Measurements from ENCODE around the gene COBLL1. TPM values are rescaled to one million over a fixed set of nuclear protein-coding genes. Genes with fewer than 3 reads are reported as not detected.
A peak's percentile ranks its signal among the peaks of the same experiment; 100 is the strongest.

The COBLL1 gene
- total RNA-seq, 1 experiment from 2014 or later = 4.4 TPM

- TF ChIP-seq CTCF (IDR thresholded peaks at IDR 0.05) (no peak), TCF7L2 (IDR thresholded peaks at IDR 0.05; ENCODE audit: low read depth, low read length) (0 out of 2 replicates have a peak, but pooled peaks have one; percentile 33)
- no peaks in the 10 kb centered on the region for H3K27me3 ChIP-seq (ENCODE audit: control insufficient read depth, insufficient read depth, low read length)
- H3K4me1 ChIP-seq (ENCODE audit: control insufficient read depth, insufficient read depth, low read length) = no peaks in the 10 kb centered on the region
- H3K9me3 ChIP-seq (ENCODE audit: control insufficient read depth, insufficient read depth, low read depth, low read length) = no peaks in the 10 kb centered on the region
- H3K4me3 ChIP-seq (ENCODE audit: low read depth in 2 of 2, low read length in 2 of 2) = no peak overlapping the region
- BruUV-seq (replicated peaks) = no TSS peak
- ATAC-seq (no peak), DNase-seq (ENCODE audit: low read depth, low spot score) (no peak)
- POLR2A ChIA-PET = no interaction called here
- in situ Hi-C loops (cut with HindIII; ENCODE audit: low pct_unique_long_range_greater_than_20kb, low sequenced_read_pairs) (no loop called here), intact Hi-C loops (cut with micrococcal nuclease; ENCODE audit: unreplicated experiment) (no loop called here)
- H3K36me3 ChIP-seq (ENCODE audit: control insufficient read depth, insufficient read depth, low read length) = no peaks in the 10 kb centered on the region
- no peak overlapping the region for H3K27ac ChIP-seq (ENCODE audit: low read length)
- CTCF ChIA-PET = no interaction called here
Measured at GRCh38 chr2:164879901-164880535, 38.4 kb upstream of the COBLL1 start.

GRCh38 chr2:164877927-164878326 is 36.3 kb upstream of the COBLL1 start:
- Histone ChIP-seq H3K9me3 (ENCODE audit: control insufficient read depth, insufficient read depth, low read depth, low read length) (no peaks in the 10 kb centered on the region), H3K36me3 (ENCODE audit: control insufficient read depth, insufficient read depth, low read length) (no peaks in the 10 kb centered on the region), H3K4me3 (ENCODE audit: low read depth in 2 of 2, low read length in 2 of 2) (no peak overlapping the region), H3K27ac (ENCODE audit: low read length) (no peak overlapping the region), H3K27me3 (ENCODE audit: control insufficient read depth, insufficient read depth, low read length) (no peaks in the 10 kb centered on the region), H3K4me1 (ENCODE audit: control insufficient read depth, insufficient read depth, low read length) (no peaks in the 10 kb centered on the region)
- ChIA-PET POLR2A (no interaction called here), CTCF (no interaction called here)
- intact Hi-C loops (cut with micrococcal nuclease; ENCODE audit: unreplicated experiment) = no loop called here
- in situ Hi-C loops (cut with HindIII; ENCODE audit: low pct_unique_long_range_greater_than_20kb, low sequenced_read_pairs) = no loop called here
- no peak for TF ChIP-seq POLR2AphosphoS5 (IDR thresholded peaks at IDR 0.05; ENCODE audit: low read depth, low read length)
- no peak for TF ChIP-seq SIN3A (IDR thresholded peaks at IDR 0.05; ENCODE audit: borderline replicate concordance, insufficient read depth, low read depth, low read length)
- TF ChIP-seq CTCF (IDR thresholded peaks at IDR 0.05) = no peak
- TF ChIP-seq TCF7L2 (IDR thresholded peaks at IDR 0.05; ENCODE audit: low read depth, low read length) = no peak
- no peak for TF ChIP-seq REST (IDR thresholded peaks at IDR 0.05; ENCODE audit: insufficient read depth in 1 of 2, low read depth in 2 of 2, low read length in 1 of 2)
- DNase-seq (ENCODE audit: low read depth, low spot score) (no peak), ATAC-seq (no peak)
- no TSS peak for BruUV-seq (replicated peaks)

Data from Panc1 (cell line).